Measurements from ENCODE around the gene BACE2.
A peak's percentile ranks its signal among the peaks of the same experiment; 100 is the strongest.

The BACE2 gene

GRCh38 chr21:41147979-41148355 is 20.0 kb upstream of the BACE2 start:
- DNase-seq (ENCODE audit: insufficient read length, low spot score) (no peak), FAIRE-seq (no peak)

- FAIRE-seq (no peak), DNase-seq (ENCODE audit: insufficient read length, low spot score) (no peak)
These were observed 19.2 kb upstream of the BACE2 start for GRCh38 chr21:41148798-41149197.

- DNase-seq (ENCODE audit: insufficient read length, low spot score), result no peak
- FAIRE-seq, result no peak
These were observed 18.8 kb upstream of the BACE2 start for GRCh38 chr21:41149199-41149598.

GRCh38 chr21:41152147-41152546 is 15.8 kb upstream of the BACE2 start:
- DNase-seq (ENCODE audit: insufficient read length, low spot score) (no peak), FAIRE-seq (no peak)

GRCh38 chr21:41153443-41153842 is 14.5 kb upstream of the BACE2 start:
- FAIRE-seq (no peak), DNase-seq (ENCODE audit: insufficient read length, low spot score) (no peak)

- no peak for DNase-seq (ENCODE audit: insufficient read length, low spot score)
- FAIRE-seq, result no peak
These were observed 11.8 kb upstream of the BACE2 start for GRCh38 chr21:41156142-41156541.

GRCh38 chr21:41158026-41158425 is 9.9 kb upstream of the BACE2 start:
- DNase-seq (ENCODE audit: insufficient read length, low spot score), result no peak
- FAIRE-seq, result no peak

- no peak for DNase-seq (ENCODE audit: insufficient read length, low spot score)
- FAIRE-seq, result no peak
These were observed 7.9 kb upstream of the BACE2 start for GRCh38 chr21:41160036-41160435.

GRCh38 chr21:41161428-41161827 is 6.5 kb upstream of the BACE2 start:
- FAIRE-seq (no peak), DNase-seq (ENCODE audit: insufficient read length, low spot score) (no peak)

- no peak for DNase-seq (ENCODE audit: insufficient read length, low spot score)
- FAIRE-seq, result no peak
These were observed 5.9 kb upstream of the BACE2 start for GRCh38 chr21:41162096-41162495.

- DNase-seq (ENCODE audit: insufficient read length, low spot score), result no peak
- FAIRE-seq, result no peak
These were observed 4.9 kb upstream of the BACE2 start for GRCh38 chr21:41163091-41163490.

- DNase-seq (ENCODE audit: insufficient read length, low spot score) (no peak), FAIRE-seq (no peak)
These were observed 3.9 kb upstream of the BACE2 start for GRCh38 chr21:41164052-41164451.

- no peak for FAIRE-seq
- DNase-seq (ENCODE audit: insufficient read length, low spot score), result no peak
These were observed 2.8 kb upstream of the BACE2 start for GRCh38 chr21:41164981-41165655.

GRCh38 chr21:41166884-41167283 is 1.1 kb upstream of the BACE2 start:
- DNase-seq (ENCODE audit: insufficient read length, low spot score), result no peak
- FAIRE-seq, result no peak

GRCh38 chr21:41168391-41169257 is 664 bp downstream of the BACE2 start:
- no peak for FAIRE-seq

GRCh38 chr21:41169258-41169576 is 1.3 kb downstream of the BACE2 start:
- DNase-seq (ENCODE audit: insufficient read length, low spot score) (no peak), FAIRE-seq (no peak)

More at GRCh38 chr21:41168391-41169257, 664 bp downstream of the BACE2 start:
- no peak for DNase-seq (ENCODE audit: insufficient read length, low spot score)

- FAIRE-seq (no peak), DNase-seq (ENCODE audit: insufficient read length, low spot score) (no peak)
These were observed 1.7 kb downstream of the BACE2 start for GRCh38 chr21:41169701-41170100.

GRCh38 chr21:41170442-41170841 is 2.5 kb downstream of the BACE2 start:
- no peak for FAIRE-seq
- DNase-seq (ENCODE audit: insufficient read length, low spot score), result peak; percentile 12

- FAIRE-seq (no peak), DNase-seq (ENCODE audit: insufficient read length, low spot score) (no peak)
These were observed 3.1 kb downstream of the BACE2 start for GRCh38 chr21:41170859-41171609.

GRCh38 chr21:41175080-41175479 is 7.1 kb downstream of the BACE2 start:
- DNase-seq (ENCODE audit: insufficient read length, low spot score) (no peak), FAIRE-seq (no peak)

- no peak for FAIRE-seq
- DNase-seq (ENCODE audit: insufficient read length, low spot score), result no peak
These were observed 8.9 kb downstream of the BACE2 start for GRCh38 chr21:41176846-41177245.

GRCh38 chr21:41180752-41181151 is 12.8 kb downstream of the BACE2 start:
- DNase-seq (ENCODE audit: insufficient read length, low spot score) (no peak), FAIRE-seq (no peak)
